Dermis blood vessel endothelial cell (primary cell): ENCODE measurements around the gene C11orf71. TPM values are rescaled to one million over a fixed set of nuclear protein-coding genes. Genes with fewer than 3 reads are reported as not detected.

Source experiments
- DNase-seq: peaks from one replicate; pipeline ENCODE4 v3.0.0; 2010
- total RNA-seq: library from RNA; depleted of rRNA; stranded (reverse); fragments of >200 nt; gene quantifications from 2 replicates; pipeline ENCODE4 v1.2.3, GENCODE V29; 2014

Gene C11orf71
- total RNA-seq, 1 donor from 2014 or later = 3.7 TPM

DNA sequence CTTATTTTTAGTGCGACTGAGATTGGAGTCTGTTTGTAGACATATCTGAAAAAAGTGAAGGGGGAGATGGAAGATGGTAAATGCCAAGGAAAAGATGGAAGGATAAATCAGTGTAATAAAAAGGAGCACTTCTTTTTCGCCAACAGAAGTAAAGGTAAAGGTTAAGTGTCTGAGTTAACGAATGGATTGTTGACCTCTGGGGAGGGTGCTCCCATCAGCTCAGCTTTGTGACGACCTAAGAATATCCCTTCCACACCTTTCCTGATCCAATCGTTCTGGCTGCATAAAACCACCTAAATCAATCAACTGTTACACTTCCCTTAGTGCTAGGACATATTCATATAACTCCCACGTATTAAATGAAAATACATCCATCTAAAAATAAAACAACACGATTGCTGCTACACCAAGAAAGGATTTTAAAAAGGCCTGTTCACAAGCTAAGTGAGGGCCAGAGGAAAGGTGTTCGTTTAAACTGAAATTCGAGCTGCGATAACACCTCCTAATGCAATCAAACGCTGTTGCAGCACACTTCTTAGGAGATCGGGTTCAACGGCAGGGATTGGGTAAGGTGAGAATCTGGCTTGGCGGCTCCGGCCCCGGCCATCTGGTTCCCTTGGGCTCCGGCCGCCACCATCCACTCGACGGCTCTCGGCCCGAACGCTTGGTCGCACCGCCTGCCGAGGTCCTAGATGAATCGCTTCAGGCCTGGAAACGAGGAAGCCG, 658 bp downstream of the C11orf71 start:
- no peak for DNase-seq

- no peak for DNase-seq
These were observed 1.9 kb downstream of the C11orf71 start for GRCh38 chr11:114398303-114398920.

GRCh38 chr11:114397349-114397982, 2.8 kb downstream of the C11orf71 start:
- no peak for DNase-seq

DNA sequence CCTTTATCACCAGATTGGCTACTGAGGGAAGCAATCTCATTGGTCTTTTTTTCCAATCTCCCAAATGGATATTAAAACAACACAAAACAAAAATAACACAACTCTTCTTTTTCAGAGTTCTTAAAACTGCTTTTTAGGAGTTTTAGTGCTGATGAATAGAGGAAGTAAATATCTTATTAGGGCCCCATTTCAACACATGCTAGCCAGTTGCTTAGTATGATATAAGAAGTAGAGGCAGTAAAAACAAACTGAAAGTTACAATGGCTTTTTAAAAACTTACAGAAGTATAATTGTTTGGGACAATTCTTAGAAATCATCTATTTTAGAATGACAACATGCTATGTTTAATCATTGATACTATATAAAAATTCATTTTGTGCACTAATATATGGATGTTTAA, 3.4 kb downstream of the C11orf71 start:
- no peak for DNase-seq

- peak; percentile 26 for DNase-seq
These were observed 4.6 kb downstream of the C11orf71 start for GRCh38 chr11:114395736-114396135.

GRCh38 chr11:114392735-114393667, 7.3 kb downstream of the C11orf71 start:
- no peak for DNase-seq

GRCh38 chr11:114386545-114386944, 13.8 kb downstream of the C11orf71 start:
- no peak for DNase-seq

DNA sequence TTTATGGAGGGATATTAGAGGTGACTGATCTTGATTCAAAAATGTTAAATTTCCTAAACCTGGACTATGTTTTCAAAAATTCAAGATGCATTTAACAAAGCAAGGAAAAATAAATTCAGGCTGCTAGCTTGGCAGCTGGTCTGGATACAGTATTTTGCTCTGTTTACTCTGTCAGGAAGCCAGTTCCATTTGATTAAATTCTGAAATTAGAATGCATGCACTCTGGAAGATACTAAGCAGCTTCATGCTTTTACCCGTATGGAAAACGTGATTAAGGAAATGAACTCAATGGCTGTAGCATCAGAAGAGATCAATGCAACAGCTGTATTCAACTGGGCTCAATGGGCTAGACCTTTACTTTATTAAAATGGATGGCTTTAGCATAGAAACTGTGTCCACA, 14.2 kb downstream of the C11orf71 start:
- DNase-seq = no peak

GRCh38 chr11:114384487-114384886, 15.8 kb downstream of the C11orf71 start:
- DNase-seq = no peak

DNA sequence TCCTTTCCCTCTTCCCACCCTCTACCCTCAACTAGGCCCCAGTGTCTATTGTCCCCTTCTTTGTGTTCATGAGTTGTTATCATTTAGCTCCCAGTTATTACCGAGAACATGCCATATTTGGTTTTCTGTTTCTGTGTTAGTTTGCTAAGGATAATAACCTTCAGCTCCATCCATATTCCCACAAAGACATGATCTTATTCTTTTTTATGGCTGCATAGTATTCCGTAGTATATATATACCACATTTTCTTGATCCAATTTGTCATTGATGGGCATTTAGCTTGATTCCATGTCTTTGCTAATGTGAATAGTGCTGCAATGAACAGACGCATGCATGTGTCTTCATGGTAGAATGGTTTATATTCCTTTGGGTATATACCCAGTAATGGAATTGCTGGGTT, 17.8 kb downstream of the C11orf71 start:
- DNase-seq = no peak

DNA sequence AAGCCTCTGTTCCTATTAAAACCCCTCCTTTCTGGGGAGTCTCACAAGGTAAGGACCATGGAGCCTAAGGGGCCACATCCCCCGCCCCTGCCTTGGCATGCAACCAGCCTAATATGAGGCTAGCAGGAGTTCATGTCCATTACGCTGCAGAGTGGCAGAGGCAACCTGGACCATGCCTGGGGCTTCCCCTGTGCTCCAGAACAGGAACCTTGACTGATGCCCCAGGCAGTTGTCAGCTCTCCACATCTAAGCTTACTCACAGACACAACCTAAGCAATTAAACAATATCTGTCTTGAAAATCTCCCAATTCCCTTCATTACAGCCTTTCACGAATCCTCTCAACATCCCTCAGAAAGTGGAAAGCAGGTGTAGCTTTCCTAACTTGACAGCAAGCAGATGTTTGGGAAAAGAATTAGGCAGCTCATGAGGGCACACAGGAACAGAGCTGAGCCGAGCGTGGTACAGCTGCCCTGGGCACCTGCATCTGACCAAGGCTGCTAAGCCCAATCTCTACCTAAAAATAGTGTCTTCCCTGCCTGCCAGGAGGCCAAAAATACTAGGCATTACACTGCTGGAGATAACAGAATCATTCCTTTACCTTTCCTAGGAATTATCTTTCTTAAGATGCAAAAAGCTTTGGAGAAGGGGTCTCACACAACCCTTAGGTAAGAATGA, 20.8 kb downstream of the C11orf71 start:
- DNase-seq = no peak

GRCh38 chr11:114377612-114378267, 22.6 kb downstream of the C11orf71 start:
- DNase-seq = no peak

DNA sequence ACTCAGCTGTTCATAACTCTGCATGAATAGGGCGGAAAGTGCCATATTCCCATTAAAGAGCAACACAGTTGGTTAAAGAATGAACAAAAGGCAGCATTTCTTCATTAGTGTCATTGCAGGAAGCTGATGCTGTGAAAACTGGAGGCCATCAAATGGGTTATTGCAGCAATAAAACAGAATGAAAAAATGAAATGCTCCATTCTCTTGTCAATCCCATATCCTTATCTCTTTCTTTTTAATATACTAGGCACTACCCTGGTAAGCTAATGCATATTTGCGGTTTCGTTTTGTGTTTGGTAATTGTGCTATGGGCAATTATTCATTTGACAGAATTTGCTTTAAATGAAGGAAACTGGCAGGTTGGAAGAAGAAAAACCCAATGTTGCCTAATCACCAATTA, 25.3 kb downstream of the C11orf71 start:
- no peak for DNase-seq

GRCh38 chr11:114368918-114369680, 31.2 kb downstream of the C11orf71 start:
- DNase-seq = no peak

DNA sequence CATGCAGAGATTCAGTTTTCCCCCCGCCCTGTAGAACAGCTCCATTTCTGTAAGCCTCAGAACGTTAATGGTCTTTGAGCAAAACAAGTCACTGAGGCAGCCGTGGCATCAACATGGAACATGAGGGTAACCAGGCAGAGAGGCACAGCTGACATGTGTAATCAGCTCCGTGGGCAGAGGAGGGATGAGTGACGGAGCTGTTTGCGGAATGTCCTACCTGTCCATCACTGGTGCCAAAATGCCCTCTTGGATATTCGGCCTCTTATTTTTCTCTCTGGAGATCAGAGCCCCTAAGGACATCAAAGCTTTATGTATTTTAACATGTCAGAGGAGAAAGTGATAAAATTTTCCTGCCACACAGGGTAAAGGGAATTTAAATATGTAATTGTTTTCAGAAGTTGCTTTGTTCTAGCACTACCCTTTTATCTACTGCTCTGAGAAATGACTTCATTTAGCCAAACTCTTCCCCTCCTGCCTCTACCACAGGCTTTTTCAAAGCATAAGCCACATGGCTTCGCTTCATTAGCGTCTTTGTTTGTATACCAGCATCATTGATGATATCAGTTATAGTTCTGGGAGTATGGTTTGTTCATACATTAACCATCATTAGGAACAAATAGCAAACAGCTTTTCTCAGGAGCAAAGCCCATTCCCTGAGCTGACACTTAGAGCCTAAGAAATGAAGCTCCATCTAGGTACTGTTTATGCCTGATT, 32.9 kb downstream of the C11orf71 start:
- DNase-seq = no peak

DNA sequence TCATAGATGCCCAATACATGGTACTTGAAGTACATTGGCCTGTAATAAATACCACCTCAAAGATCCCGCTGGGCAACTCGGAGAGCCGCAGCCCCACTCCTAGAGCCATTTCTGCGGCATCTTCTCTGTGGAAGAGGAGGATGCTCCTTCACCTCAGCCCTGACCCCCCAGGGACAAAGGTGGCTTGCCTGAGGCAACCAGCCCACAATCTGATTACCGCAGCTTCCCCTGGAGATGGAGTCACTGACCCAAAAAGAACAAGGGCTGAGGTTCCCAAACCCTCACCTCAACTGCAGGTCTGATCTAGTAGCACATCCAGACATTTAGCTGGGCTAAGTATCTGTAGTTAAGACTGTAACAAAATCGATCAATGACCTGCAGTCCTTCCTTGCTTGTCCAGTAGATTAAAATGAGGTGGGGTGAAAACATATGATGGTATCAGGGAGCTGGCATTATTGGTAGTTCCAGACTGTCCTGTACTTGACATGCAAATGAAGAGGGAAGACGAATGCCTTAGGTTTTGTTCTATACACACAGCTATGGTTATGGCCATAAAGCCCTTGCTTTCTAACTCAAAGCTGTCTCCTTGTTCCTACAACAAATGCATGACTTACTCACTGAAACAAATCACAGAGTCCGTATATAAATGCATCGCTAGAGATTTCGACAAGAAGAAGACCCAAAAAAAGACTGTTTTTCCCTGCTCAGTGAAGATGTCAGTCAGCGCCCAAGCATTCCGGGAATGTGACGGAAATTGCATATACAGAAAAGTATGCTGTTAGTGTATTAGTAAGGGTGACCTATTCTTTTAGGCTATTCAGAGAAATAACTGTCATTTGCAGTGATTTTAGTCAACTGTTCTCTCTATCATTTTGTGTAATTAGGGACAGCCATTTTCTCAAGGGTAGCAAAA, 33.7 kb downstream of the C11orf71 start:
- peak; percentile 23 for DNase-seq

- DNase-seq = no peak
These were observed 37.4 kb downstream of the C11orf71 start for GRCh38 chr11:114362958-114363357.

DNA sequence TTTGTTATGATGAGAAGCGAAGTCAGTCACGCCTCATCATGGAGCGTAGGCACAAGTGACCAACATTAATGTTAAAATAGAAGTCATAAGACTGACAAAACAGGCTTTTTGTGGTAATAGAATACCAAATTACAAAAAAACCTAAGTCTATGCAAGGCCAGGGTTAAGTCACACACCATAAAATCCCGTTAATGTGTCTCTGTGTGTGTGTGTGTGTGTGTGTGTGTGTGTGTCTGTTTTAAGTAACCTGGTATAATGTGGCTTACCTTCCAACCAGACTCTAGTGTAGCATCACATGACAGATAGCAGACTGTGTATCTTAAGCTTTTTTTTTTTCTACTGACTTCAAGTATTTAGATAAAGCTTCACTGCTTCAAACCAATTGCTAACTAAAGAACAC, 38.0 kb downstream of the C11orf71 start:
- DNase-seq = no peak

- DNase-seq = no peak
These were observed 41.0 kb downstream of the C11orf71 start for GRCh38 chr11:114359342-114359741.
